PC-3 (cell line): Measurements from ENCODE around the gene ETNK1. TPM values are rescaled to one million over a fixed set of nuclear protein-coding genes. Genes with fewer than 3 reads are reported as not detected.

Experiments
- ATAC-seq: fragments of 200-7000 bp; cut with Tn5 transposase; 2 replicates; pipeline ENCODE4 v1.9.1; 2020; ENCODE audit warnings: mild to moderate bottlenecking, moderate library complexity
- BruUV-seq: library from RNA; stranded (reverse); fragments of 400-500 nt; replicated peaks from 2 replicates; lab custom pipeline; 2021; lab: Mats Ljungman, UMichigan
- CTCF ChIA-PET: fragments of 300-600 bp; sonication (Branson Sonifier 250); formaldehyde crosslinking; loops from one replicate; lab custom pipeline; 2022; ENCODE audit warnings: antibody characterized with exemption; lab: Charles Lee
- POLR2A ChIA-PET: fragments of 300-600 bp; sonication (Branson Sonifier 250); formaldehyde crosslinking; loops from one replicate; lab custom pipeline; 2022; ENCODE audit warnings: antibody characterized with exemption; ENCODE audit not compliant: unreplicated experiment; lab: Charles Lee
- DNase-seq: peaks from one replicate; pipeline ENCODE4 v3.0.0-alpha.2; 2015
- H2AFZ ChIP-seq: fragments of 300-600 bp; sonication (generic); 2 replicates; pipeline ENCODE4 v1.6.0; 2016; ENCODE audit warnings: antibody characterized with exemption, low read length
- H3F3A ChIP-seq: fragments of 300-600 bp; sonication (generic); one replicate; pipeline ENCODE4 v1.6.0; 2017; ENCODE audit warnings: antibody characterized with exemption, low read length, control low read depth, mild to moderate bottlenecking; ENCODE audit not compliant: unreplicated experiment
- H3K27ac ChIP-seq: fragments of 300-600 bp; sonication (generic); 2 replicates; pipeline ENCODE4 v1.5.1; 2016; ENCODE audit warnings: mild to moderate bottlenecking, low read length
- H3K27me3 ChIP-seq: fragments of 300-600 bp; sonication (generic); 2 replicates; pipeline ENCODE4 v1.6.1; 2016; ENCODE audit warnings: low read length, mixed read lengths
- H3K36me3 ChIP-seq: fragments of 300-600 bp; sonication (generic); 2 replicates; pipeline ENCODE4 v1.6.1; 2016; ENCODE audit warnings: low read depth, mixed run types, low read length, mixed read lengths
- H3K4me1 ChIP-seq: fragments of 300-600 bp; sonication (generic); 2 replicates; pipeline ENCODE4 v1.5.1; 2016; ENCODE audit warnings: low read length; ENCODE audit not compliant: insufficient read depth
- H3K4me2 ChIP-seq: fragments of 300-600 bp; sonication (generic); 2 replicates; pipeline ENCODE4 v1.6.0; 2016; ENCODE audit warnings: low read length
- H3K4me3 ChIP-seq: fragments of 300-600 bp; sonication (generic); 2 replicates; pipeline ENCODE4 v1.5.1; 2016; ENCODE audit warnings: mild to moderate bottlenecking, low read length, mixed read lengths
- H3K79me2 ChIP-seq: fragments of 300-600 bp; sonication (generic); 2 replicates; pipeline ENCODE4 v1.6.1; 2017; ENCODE audit warnings: low read length, mixed read lengths
- H3K9ac ChIP-seq: fragments of 300-600 bp; sonication (generic); 2 replicates; pipeline ENCODE4 v1.6.0; 2016; ENCODE audit warnings: mild to moderate bottlenecking, low read length
- H3K9me2 ChIP-seq: fragments of 300-600 bp; sonication (generic); replicated peaks from 2 replicates; pipeline ENCODE4 v1.6.1; 2016; ENCODE audit warnings: mixed run types, low read length, mixed read lengths
- H3K9me3 ChIP-seq: fragments of 300-600 bp; sonication (generic); 2 replicates; pipeline ENCODE4 v1.6.1; 2016; ENCODE audit warnings: low read length, mixed read lengths
- H4K20me1 ChIP-seq: fragments of 300-600 bp; sonication (generic); 2 replicates; pipeline ENCODE4 v1.6.1; 2016; ENCODE audit warnings: low read length, mixed read lengths
- CTCF ChIP-seq: fragments of 300-600 bp; sonication (generic); conservative IDR thresholded peaks from 2 replicates; pipeline ENCODE4 v1.5.1; 2017; ENCODE audit warnings: antibody characterized with exemption, low read depth, mild to moderate bottlenecking, low read length
- EZH2 ChIP-seq: fragments of 300-600 bp; sonication (generic); IDR thresholded peaks from one replicate; pipeline ENCODE4 v1.6.1; 2017; ENCODE audit warnings: antibody characterized with exemption, mild to moderate bottlenecking, low read length; ENCODE audit not compliant: unreplicated experiment
- EZH2phosphoT487 ChIP-seq: fragments of 300-600 bp; sonication (generic); IDR thresholded peaks from 2 replicates; pipeline ENCODE4 v1.6.1; 2018; ENCODE audit warnings: mild to moderate bottlenecking, antibody characterized with exemption, low read length, borderline replicate concordance
- intact Hi-C: fragments of 100-400 bp; cut with micrococcal nuclease; formaldehyde crosslinking; loops from 2 replicates; pipeline ENCODE4 v1.9.0; 2023
- total RNA-seq: library from RNA; depleted of rRNA; stranded (reverse); fragments of >200 nt; gene quantifications from 2 replicates; pipeline ENCODE4 v1.2.3, GENCODE V29; 2014

ETNK1 gene
- total RNA-seq, 1 experiment from 2014 or later = 17.8 TPM

- Histone ChIP-seq H3K4me2 (peak overlapping the region; percentile 20; the same call in 1 of the 2 replicates), H3K27ac (no peak overlapping the region), H3K4me3 (no peak overlapping the region), H3K27me3 (no peaks in the 10 kb centered on the region; the same call in 1 of the 2 replicates), H3K9me2 (no peaks in the 10 kb centered on the region), H3K4me1 (no peaks in the 10 kb centered on the region), H3K9ac (no peak overlapping the region), H3F3A (no peaks in the 10 kb centered on the region), H3K36me3 (no peaks in the 10 kb centered on the region), H4K20me1 (no peaks in the 10 kb centered on the region), H2AFZ (no peak overlapping the region), H3K9me3 (no peaks in the 10 kb centered on the region), H3K79me2 (no peaks in the 10 kb centered on the region)
- intact Hi-C loops = no loop called here
- ChIA-PET POLR2A (no interaction called here), CTCF (no interaction called here)
- BruUV-seq = no TSS peak
- DNase-seq (peak; percentile 46), ATAC-seq (peak; percentile 27; the same call in 1 of the 2 replicates)
- TF ChIP-seq EZH2 (no peak), CTCF (peak; percentile 55)
These were observed 84.3 kb downstream of the ETNK1 start for GRCh38 chr12:22709292-22709691.

GRCh38 chr12:22712083-22712482, 87.1 kb downstream of the ETNK1 start:
- H3K9me3 ChIP-seq = no peaks in the 10 kb centered on the region
- no peak for TF ChIP-seq EZH2
- TF ChIP-seq EZH2phosphoT487 = no peak
- no peak for TF ChIP-seq CTCF
- no peak overlapping the region for H3K4me2 ChIP-seq
- CTCF ChIA-PET = no interaction called here
- no peak overlapping the region for H3K4me3 ChIP-seq
- H3K27ac ChIP-seq = no peak overlapping the region
- no peaks in the 10 kb centered on the region for H3K9me2 ChIP-seq
- no peaks in the 10 kb centered on the region for H3K36me3 ChIP-seq
- no peaks in the 10 kb centered on the region for H3K4me1 ChIP-seq
- intact Hi-C loops = no loop called here
- H4K20me1 ChIP-seq = no peaks in the 10 kb centered on the region
- no peaks in the 10 kb centered on the region; the same call in 1 of the 2 replicates for H3K27me3 ChIP-seq
- no TSS peak for BruUV-seq
- POLR2A ChIA-PET = no interaction called here
- no peak overlapping the region for H3K9ac ChIP-seq
- H3K79me2 ChIP-seq = no peaks in the 10 kb centered on the region
- ATAC-seq = no peak
- no peak overlapping the region for H2AFZ ChIP-seq
- H3F3A ChIP-seq = no peaks in the 10 kb centered on the region
- DNase-seq = no peak

- Histone ChIP-seq H3K4me2 (no peak overlapping the region), H4K20me1 (no peaks in the 10 kb centered on the region), H3K27me3 (peaks cover 9% of the 10 kb centered on the region), H3K79me2 (no peaks in the 10 kb centered on the region), H3K9me2 (no peaks in the 10 kb centered on the region), H3K4me1 (no peaks in the 10 kb centered on the region), H2AFZ (no peak overlapping the region), H3F3A (no peaks in the 10 kb centered on the region), H3K4me3 (no peak overlapping the region), H3K36me3 (no peaks in the 10 kb centered on the region), H3K9ac (no peak overlapping the region), H3K27ac (no peak overlapping the region), H3K9me3 (no peaks in the 10 kb centered on the region)
- no peak for TF ChIP-seq EZH2phosphoT487
- TF ChIP-seq CTCF = no peak
- POLR2A ChIA-PET = no interaction called here
- intact Hi-C loops = no loop called here
- DNase-seq (no peak), ATAC-seq (no peak)
- CTCF ChIA-PET = no interaction called here
- BruUV-seq = no TSS peak
These were observed 90.3 kb downstream of the ETNK1 start for GRCh38 chr12:22715254-22715653.
